ENCODE data around the gene EPHA1. TPM values are rescaled to one million over a fixed set of nuclear protein-coding genes. Genes with fewer than 3 reads are reported as not detected.

EPHA1 gene
- total RNA-seq, 2 donors from 2014 or later = 9.9 to 14.3 TPM

- no peaks in the 10 kb centered on the region for H3K27me3 ChIP-seq
- H3K4me3 ChIP-seq = no peak within 1 kb of the TSS
- no peak for TF ChIP-seq CTCF (IDR thresholded peaks at IDR 0.05)
- TF ChIP-seq POLR2A (IDR thresholded peaks at IDR 0.05) = no peak
- H3K4me1 ChIP-seq = no peaks in the 10 kb centered on the region
- H3K36me3 ChIP-seq (replicated peaks in 1 of 2; ENCODE audit: insufficient read depth in 1 of 2, low read depth in 2 of 2) = no peaks in the 10 kb centered on the region
- WGBS, 2 donors = 78 to 79% methylated on average over 4 of the region's 4 CpGs
- H3K27ac ChIP-seq = no peak within 1 kb of the TSS
- no peaks in the 10 kb centered on the region for H3K9me3 ChIP-seq
- ATAC-seq (no peak), DNase-seq (no peak)
- intact Hi-C loops (cut with DNase I) = no loop called here
These were observed 34.5 kb upstream of the EPHA1 start, which contains the start of gene TAS2R60 for GRCh38 chr7:143443153-143443552. Gene TAS2R60, plus strand, starts transcription at chr7:143443453. Its CDS starts 0 bp downstream, at chr7:143443453.

- DNase-seq (no peak), ATAC-seq (no peak)
- Histone ChIP-seq H3K9me3 (no peaks in the 10 kb centered on the region), H3K27ac (no peak overlapping the region), H3K36me3 (replicated peaks in 1 of 2; ENCODE audit: insufficient read depth in 1 of 2, low read depth in 2 of 2) (no peaks in the 10 kb centered on the region), H3K27me3 (no peaks in the 10 kb centered on the region), H3K4me3 (no peak overlapping the region), H3K4me1 (no peaks in the 10 kb centered on the region)
- intact Hi-C loops (cut with DNase I) = no loop called here
- TF ChIP-seq CTCF (IDR thresholded peaks at IDR 0.05) (no peak), POLR2A (IDR thresholded peaks at IDR 0.05) (no peak)
- WGBS, 2 donors = 70 to 75% methylated on average over 2 of the region's 2 CpGs
These were observed 31.2 kb upstream of the EPHA1 start for GRCh38 chr7:143439866-143440265.

- intact Hi-C loops (cut with DNase I) = no loop called here
- H3K27me3 ChIP-seq = no peaks in the 10 kb centered on the region
- H3K4me3 ChIP-seq = no peak overlapping the region
- no peaks in the 10 kb centered on the region for H3K9me3 ChIP-seq
- 49 to 53% methylated on average over 4 of the region's 4 CpGs for WGBS, 2 donors
- TF ChIP-seq POLR2A (IDR thresholded peaks at IDR 0.05) = no peak
- TF ChIP-seq CTCF (IDR thresholded peaks at IDR 0.05) = no peak
- no peaks in the 10 kb centered on the region for H3K4me1 ChIP-seq
- H3K36me3 ChIP-seq (replicated peaks in 1 of 2; ENCODE audit: insufficient read depth in 1 of 2, low read depth in 2 of 2) = no peaks in the 10 kb centered on the region
- ATAC-seq = no peak
- no peak for DNase-seq
- H3K27ac ChIP-seq = no peak overlapping the region
These were observed 28.9 kb upstream of the EPHA1 start for GRCh38 chr7:143437578-143437977.

- intact Hi-C loops (cut with DNase I) = no loop called here
- WGBS, 2 donors = 87 to 88% methylated on average over 3 of the region's 3 CpGs
- no peak overlapping the region for H3K4me3 ChIP-seq
- ATAC-seq (no peak), DNase-seq (no peak)
- no peaks in the 10 kb centered on the region for H3K27me3 ChIP-seq
- H3K36me3 ChIP-seq (replicated peaks in 1 of 2; ENCODE audit: insufficient read depth in 1 of 2, low read depth in 2 of 2) = no peaks in the 10 kb centered on the region
- no peak overlapping the region for H3K27ac ChIP-seq
- no peaks in the 10 kb centered on the region for H3K9me3 ChIP-seq
- TF ChIP-seq CTCF (IDR thresholded peaks at IDR 0.05) = no peak
- TF ChIP-seq POLR2A (IDR thresholded peaks at IDR 0.05) = no peak
- H3K4me1 ChIP-seq = no peaks in the 10 kb centered on the region
These were observed 27.8 kb upstream of the EPHA1 start for GRCh38 chr7:143436325-143436946.

GRCh38 chr7:143435266-143435665 is 26.6 kb upstream of the EPHA1 start:
- no peak for DNase-seq
- WGBS, 2 donors = 81 to 83% methylated on average over 2 of the region's 2 CpGs
- intact Hi-C loops (cut with DNase I) = no loop called here
- H3K9me3 ChIP-seq = no peaks in the 10 kb centered on the region
- no peak overlapping the region for H3K27ac ChIP-seq
- H3K27me3 ChIP-seq = no peaks in the 10 kb centered on the region
- no peak for ATAC-seq
- TF ChIP-seq CTCF (IDR thresholded peaks at IDR 0.05) (no peak), POLR2A (IDR thresholded peaks at IDR 0.05) (no peak)
- no peak overlapping the region for H3K4me3 ChIP-seq
- no peaks in the 10 kb centered on the region for H3K36me3 ChIP-seq (replicated peaks in 1 of 2; ENCODE audit: insufficient read depth in 1 of 2, low read depth in 2 of 2)
- H3K4me1 ChIP-seq = no peaks in the 10 kb centered on the region

All from body of pancreas (tissue), 4 donors.